AG04449 (cell line): ENCODE measurements around the gene CADM1.

Experiments
- CTCF ChIA-PET: fragments of 350-600 bp; formaldehyde crosslinking; extraction: SDS; loops from one replicate; lab custom pipeline; 2021; ENCODE audit warnings: antibody characterized with exemption; lab: Yijun Ruan, JAX
- POLR2A ChIA-PET: fragments of 400-600, 350-600 bp; formaldehyde crosslinking; extraction: SDS; loops from one replicate; lab custom pipeline; 2020; ENCODE audit warnings: antibody characterized with exemption, inconsistent platforms; lab: Yijun Ruan, JAX
- DNase-seq: peaks from one replicate; pipeline ENCODE4 v3.0.0-alpha.2; 2010; ENCODE audit warnings: low read depth, low spot score
- H3K4me3 ChIP-seq: 2 replicates; pipeline ENCODE4 v1.5.1; 2011; ENCODE audit warnings: low read depth, mild to moderate bottlenecking, control low read depth, low read length
- TF ChIP-seq, protein P1 (sequence below): IDR thresholded peaks from one replicate; pipeline ENCODE4 v1.5.1; 2011; ENCODE audit warnings: mild to moderate bottlenecking, moderate library complexity, low read length, control low read depth, inconsistent platforms; ENCODE audit not compliant: insufficient read depth; ENCODE audit errors: missing control alignments

The CADM1 gene

DNA sequence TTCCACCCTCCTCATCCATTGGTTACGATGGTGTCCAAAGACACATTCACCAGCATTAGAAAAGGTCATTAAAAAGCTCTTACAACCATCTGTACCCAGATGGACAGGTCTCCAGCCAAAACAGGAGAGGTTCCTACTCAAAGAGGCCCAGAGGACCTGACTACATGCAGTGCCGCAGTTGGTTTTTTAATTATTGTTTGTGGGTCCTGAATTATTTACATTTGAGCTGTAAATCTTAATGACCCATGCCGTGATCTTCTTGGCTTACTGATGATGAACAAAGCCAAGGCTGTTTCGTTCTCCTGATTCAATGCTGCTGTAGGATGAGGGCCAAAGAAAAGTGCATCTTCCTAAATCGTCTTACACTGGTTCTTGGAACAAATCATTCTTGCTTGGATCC lies 83.7 kb downstream of the CADM1 start:
- POLR2A ChIA-PET: no interaction called here
- no peak overlapping the region for H3K4me3 ChIP-seq
- TF ChIP-seq, protein P1, sequence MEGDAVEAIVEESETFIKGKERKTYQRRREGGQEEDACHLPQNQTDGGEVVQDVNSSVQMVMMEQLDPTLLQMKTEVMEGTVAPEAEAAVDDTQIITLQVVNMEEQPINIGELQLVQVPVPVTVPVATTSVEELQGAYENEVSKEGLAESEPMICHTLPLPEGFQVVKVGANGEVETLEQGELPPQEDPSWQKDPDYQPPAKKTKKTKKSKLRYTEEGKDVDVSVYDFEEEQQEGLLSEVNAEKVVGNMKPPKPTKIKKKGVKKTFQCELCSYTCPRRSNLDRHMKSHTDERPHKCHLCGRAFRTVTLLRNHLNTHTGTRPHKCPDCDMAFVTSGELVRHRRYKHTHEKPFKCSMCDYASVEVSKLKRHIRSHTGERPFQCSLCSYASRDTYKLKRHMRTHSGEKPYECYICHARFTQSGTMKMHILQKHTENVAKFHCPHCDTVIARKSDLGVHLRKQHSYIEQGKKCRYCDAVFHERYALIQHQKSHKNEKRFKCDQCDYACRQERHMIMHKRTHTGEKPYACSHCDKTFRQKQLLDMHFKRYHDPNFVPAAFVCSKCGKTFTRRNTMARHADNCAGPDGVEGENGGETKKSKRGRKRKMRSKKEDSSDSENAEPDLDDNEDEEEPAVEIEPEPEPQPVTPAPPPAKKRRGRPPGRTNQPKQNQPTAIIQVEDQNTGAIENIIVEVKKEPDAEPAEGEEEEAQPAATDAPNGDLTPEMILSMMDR: no peak
- CTCF ChIA-PET: no interaction called here
- DNase-seq: no peak

DNA sequence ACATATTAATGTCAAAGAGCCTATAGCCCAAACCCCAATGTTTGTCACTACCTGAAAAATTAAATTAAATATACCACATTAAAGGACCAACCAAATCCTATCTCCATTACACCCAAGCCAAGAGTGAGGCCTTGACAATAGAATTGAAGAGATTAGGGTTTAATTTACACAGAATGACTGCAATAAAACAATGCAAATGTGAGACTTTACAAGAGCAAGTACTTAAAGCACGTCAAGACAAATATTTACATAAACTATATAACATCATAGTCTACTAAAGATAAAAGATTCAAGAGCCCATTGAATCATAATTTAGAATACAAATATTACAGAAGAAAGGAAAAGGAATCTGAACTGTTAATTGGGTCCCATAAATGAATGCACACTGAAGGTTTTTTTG lies 85.6 kb downstream of the CADM1 start:
- no peak overlapping the region for H3K4me3 ChIP-seq
- DNase-seq: no peak
- TF ChIP-seq, protein P1: no peak
- ChIA-PET CTCF (no interaction called here), POLR2A (no interaction called here)

DNA sequence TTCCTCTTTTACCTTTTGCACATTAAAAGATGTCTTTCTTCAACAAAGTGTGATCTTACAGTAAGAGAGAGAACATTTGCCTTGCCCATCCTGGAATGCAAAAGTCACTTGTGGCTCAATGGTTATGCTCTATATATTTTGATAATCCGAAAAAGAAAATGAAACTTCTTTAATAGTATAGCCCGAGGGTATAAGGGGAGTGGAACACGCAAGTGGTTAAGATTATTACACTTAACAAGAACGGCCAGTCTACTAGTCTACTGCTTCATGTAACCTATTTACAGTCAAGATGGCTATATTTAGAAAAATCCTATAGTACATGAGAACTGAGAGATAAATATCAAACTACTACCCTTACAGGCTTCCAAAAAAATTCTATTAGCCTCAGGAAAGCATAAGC lies 86.1 kb downstream of the CADM1 start:
- H3K4me3 ChIP-seq: no peak overlapping the region
- TF ChIP-seq, protein P1: no peak
- POLR2A ChIA-PET: no interaction called here
- CTCF ChIA-PET: no interaction called here
- no peak for DNase-seq

DNA sequence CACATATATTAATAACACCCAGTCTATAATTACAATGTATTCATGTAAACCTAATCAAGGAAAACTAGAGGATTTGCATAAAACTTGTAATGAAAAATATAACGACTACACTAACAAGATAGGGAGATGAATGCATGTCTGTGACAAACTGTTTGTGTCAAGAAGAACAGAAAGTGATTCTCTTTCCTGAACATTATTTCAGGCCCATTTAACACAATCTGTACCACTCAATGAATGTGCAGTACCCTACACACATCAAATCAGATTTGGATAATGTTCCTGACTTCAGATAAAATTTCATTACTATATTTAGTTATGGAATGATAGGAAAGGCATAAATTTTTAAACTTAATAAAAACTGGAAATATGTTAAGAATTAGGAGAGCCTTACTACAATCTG lies 93.1 kb downstream of the CADM1 start:
- POLR2A ChIA-PET: no interaction called here
- CTCF ChIA-PET: no interaction called here
- H3K4me3 ChIP-seq: no peak overlapping the region
- TF ChIP-seq, protein P1: no peak
- no peak for DNase-seq

DNA sequence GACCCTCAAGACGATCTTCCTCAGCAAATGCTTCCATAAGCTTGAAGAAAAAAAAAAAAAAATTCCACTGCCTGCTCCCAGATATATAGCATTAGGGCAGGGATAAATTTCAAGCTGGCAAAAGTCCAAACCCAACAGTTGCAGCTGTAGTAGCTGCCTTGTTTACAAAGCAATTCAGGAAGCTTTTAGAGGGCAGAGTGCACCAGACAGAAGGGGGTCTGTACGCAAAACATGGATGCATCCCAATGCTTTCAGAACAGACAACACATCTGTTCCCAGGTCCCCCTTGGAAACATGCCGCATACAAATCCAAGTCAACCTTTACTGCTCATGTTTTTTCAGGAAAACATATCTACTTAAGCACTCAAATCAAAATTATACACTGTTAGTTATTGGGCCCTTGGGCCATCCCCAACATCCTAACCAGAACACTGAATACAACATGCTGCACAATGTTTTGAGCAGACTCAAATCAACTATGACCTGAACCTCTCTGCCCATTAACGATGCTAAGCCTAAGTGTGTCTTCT lies 94.5 kb downstream of the CADM1 start:
- ChIA-PET POLR2A (no interaction called here), CTCF (interaction anchor here (1.1 kb wide), 1 partner anchor 75 kb away, joined by 3 read pairs; no protein-coding TSS in a partner anchor)
- TF ChIP-seq, protein P1: no peak
- DNase-seq: no peak
- no peak overlapping the region for H3K4me3 ChIP-seq

DNA sequence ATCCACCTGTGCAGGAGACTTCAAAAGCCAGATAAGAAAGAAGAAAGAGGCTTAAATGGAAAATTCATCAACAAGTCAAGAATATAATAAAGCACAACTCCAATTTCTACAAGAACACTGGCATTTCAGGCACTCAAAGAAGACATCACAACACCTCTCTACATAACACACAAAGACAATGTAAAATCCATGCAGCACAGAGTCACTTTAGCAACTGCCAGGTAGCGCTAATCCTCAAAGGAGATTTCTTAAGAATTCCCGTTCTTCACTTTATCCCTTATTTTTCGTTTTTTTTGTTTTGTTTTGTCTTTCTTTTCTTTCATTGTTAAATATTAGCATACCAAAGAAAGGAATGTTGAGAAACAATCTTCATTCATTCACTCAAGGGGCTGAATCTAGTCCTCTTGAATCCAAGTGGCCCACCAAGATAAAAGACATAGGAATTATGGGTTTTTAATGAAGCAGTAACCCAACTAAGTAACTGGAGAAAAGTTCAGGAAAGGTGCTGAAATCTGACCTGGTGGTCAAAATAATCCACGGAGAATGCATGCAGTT lies 95.0 kb downstream of the CADM1 start:
- no peak for DNase-seq
- H3K4me3 ChIP-seq: no peak overlapping the region
- ChIA-PET POLR2A (no interaction called here), CTCF (no interaction called here)
- TF ChIP-seq, protein P1: no peak
